RWPE2 (cell line): ENCODE measurements around the gene MED16.

Experiments used
- ATAC-seq: fragments of 200-7000 bp; cut with Tn5 transposase; 3 replicates; pipeline ENCODE4 v1.9.1; 2021; ENCODE audit warnings: low read depth
- DNase-seq: peaks from one replicate; pipeline ENCODE4 v3.0.0-alpha.2; 2020; ENCODE audit warnings: low spot score
- H3K27ac ChIP-seq: fragments of 450-650 bp; 2 replicates; pipeline ENCODE4 v1.5.1; 2017; ENCODE audit warnings: mild to moderate bottlenecking; ENCODE audit not compliant: poor library complexity, severe bottlenecking
- H3K27me3 ChIP-seq: fragments of 250-450 bp; sonication (Bioruptor Pico); 2 replicates; pipeline ENCODE4 v1.5.1; 2021; ENCODE audit warnings: mild to moderate bottlenecking, moderate library complexity; ENCODE audit not compliant: insufficient read depth, poor library complexity, severe bottlenecking
- H3K36me3 ChIP-seq: fragments of 250-450 bp; sonication (Bioruptor Pico); 2 replicates; pipeline ENCODE4 v1.5.1; 2020; ENCODE audit warnings: low read depth, mild to moderate bottlenecking, moderate library complexity
- H3K4me1 ChIP-seq: fragments of 250-450 bp; sonication (Bioruptor Pico); 2 replicates; pipeline ENCODE4 v1.5.1; 2021; ENCODE audit warnings: mild to moderate bottlenecking, moderate library complexity; ENCODE audit not compliant: insufficient read depth, poor library complexity, severe bottlenecking
- H3K4me3 ChIP-seq: fragments of 250-450 bp; sonication (Bioruptor Pico); 2 replicates; pipeline ENCODE4 v1.5.1; 2021; ENCODE audit warnings: mild to moderate bottlenecking, moderate library complexity; ENCODE audit not compliant: severe bottlenecking
- H3K9me3 ChIP-seq: fragments of 250-450 bp; sonication (Bioruptor Pico); 2 replicates; pipeline ENCODE4 v1.5.1; 2021; ENCODE audit warnings: mild to moderate bottlenecking, moderate library complexity; ENCODE audit not compliant: severe bottlenecking
- CTCF ChIP-seq: fragments of 450-650 bp; IDR thresholded peaks from one replicate; pipeline ENCODE4 v1.5.1; 2017; ENCODE audit warnings: mild to moderate bottlenecking, moderate library complexity; ENCODE audit not compliant: poor library complexity, severe bottlenecking

MED16 gene

GRCh38 chr19:919199-920050 lies 26.4 kb upstream of the MED16 start:
- no peak for TF ChIP-seq CTCF
- no peak overlapping the region for H3K27ac ChIP-seq
- H3K4me3 ChIP-seq, result no peak overlapping the region
- H3K36me3 ChIP-seq, result no peaks in the 10 kb centered on the region
- no peaks in the 10 kb centered on the region for H3K9me3 ChIP-seq
- DNase-seq, result peak; percentile 57
- peaks cover 40% of the 10 kb centered on the region for H3K27me3 ChIP-seq
- no peaks in the 10 kb centered on the region for H3K4me1 ChIP-seq
- ATAC-seq, result peak; percentile 58

- H3K4me3 ChIP-seq, result no peak overlapping the region
- no peaks in the 10 kb centered on the region for H3K4me1 ChIP-seq
- H3K27ac ChIP-seq, result no peak overlapping the region
- no peaks in the 10 kb centered on the region for H3K36me3 ChIP-seq
- H3K27me3 ChIP-seq, result peaks cover 40% of the 10 kb centered on the region
- DNase-seq, result peak; percentile 61
- TF ChIP-seq CTCF, result no peak
- no peaks in the 10 kb centered on the region for H3K9me3 ChIP-seq
- no peak for ATAC-seq
Observed at GRCh38 chr19:918481-919198, 25.7 kb upstream of the MED16 start.

GRCh38 chr19:918152-918437 lies 25.1 kb upstream of the MED16 start:
- no peak for ATAC-seq
- H3K27me3 ChIP-seq, result peaks cover 40% of the 10 kb centered on the region
- H3K27ac ChIP-seq, result no peak overlapping the region
- no peak for DNase-seq
- H3K4me3 ChIP-seq, result no peak overlapping the region
- no peak for TF ChIP-seq CTCF
- H3K9me3 ChIP-seq, result no peaks in the 10 kb centered on the region
- H3K4me1 ChIP-seq, result no peaks in the 10 kb centered on the region
- H3K36me3 ChIP-seq, result no peaks in the 10 kb centered on the region

- no peaks in the 10 kb centered on the region for H3K4me1 ChIP-seq
- H3K27me3 ChIP-seq, result peaks cover 40% of the 10 kb centered on the region
- H3K9me3 ChIP-seq, result no peaks in the 10 kb centered on the region
- DNase-seq (peak; percentile 58), ATAC-seq (no peak; the same call in 2 of the 3 replicates)
- peak; percentile 66 for TF ChIP-seq CTCF
- H3K4me3 ChIP-seq, result no peak within 1 kb of the TSS
- no peaks in the 10 kb centered on the region for H3K36me3 ChIP-seq
- no peak within 1 kb of the TSS for H3K27ac ChIP-seq
Observed at GRCh38 chr19:917323-918151, 24.6 kb upstream of the MED16 start, which contains the start of gene KISS1R. Gene KISS1R, plus strand, starts transcription at chr19:917333. Its CDS starts 170 bp downstream, at chr19:917503.
